GM15510 (cell line): ENCODE results near the gene FUT7.

Source experiments
- POLR2A ChIP-seq: IDR thresholded peaks from 3 replicates; pipeline ENCODE4 v1.6.1; 2011; ENCODE audit warnings: borderline replicate concordance; ENCODE audit not compliant: insufficient read length; ENCODE audit errors: extremely low read depth

The FUT7 gene

DNA sequence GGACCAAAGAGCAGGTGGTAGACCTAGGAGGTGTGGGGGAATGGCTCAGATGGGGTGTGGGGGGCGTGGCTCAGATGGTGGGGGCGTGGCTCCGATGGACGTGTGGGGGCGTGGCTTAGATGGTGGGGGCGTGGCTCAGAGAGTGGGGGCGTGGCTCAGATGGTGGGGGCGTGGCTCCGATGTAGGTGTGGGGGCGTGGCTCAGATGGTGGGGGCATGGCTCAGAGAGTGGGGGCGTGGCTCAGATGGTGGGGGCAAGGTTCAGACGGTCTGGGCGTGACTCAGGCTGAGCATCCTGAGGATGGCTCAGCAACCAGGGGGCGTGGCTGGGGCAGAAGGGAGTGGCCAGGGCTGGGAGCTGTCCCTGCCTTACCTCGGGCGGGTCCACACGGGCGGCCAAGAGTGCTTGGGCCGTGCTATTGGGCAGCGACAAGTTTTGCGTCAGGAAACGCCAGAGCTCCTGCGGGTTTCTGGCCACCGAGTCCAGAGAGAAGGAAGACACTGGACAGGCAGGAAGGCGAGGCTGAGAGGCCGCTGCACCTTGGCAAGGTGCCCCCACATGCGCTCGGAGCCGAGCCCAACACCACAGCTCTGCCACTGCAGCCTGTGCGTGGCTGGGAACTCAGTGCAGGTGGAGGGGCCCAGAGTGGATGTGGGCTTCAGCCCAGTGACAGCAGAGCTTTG, 9.8 kb downstream of the FUT7 start:
- no peak for TF ChIP-seq POLR2A

DNA sequence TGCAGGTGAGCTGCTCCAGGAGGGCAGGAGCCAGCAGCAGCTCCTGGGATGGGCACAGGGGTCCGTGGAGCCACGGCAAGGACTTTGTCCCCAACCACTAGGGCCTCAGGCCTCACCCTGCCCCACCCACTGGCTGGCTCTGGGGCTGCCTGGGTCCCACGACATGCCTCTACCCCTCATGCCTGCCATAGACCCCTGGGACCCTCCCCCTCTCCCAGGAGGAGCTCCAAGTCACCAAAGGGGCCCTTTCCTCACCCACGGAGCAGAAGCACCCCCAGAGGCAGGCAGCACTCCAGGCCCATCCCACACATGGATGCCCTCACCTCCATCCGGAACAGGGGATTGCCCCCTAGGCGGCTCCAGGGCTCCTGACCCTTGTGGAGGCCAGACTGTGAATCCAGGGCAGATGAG, 10.3 kb downstream of the FUT7 start:
- TF ChIP-seq POLR2A = no peak

DNA sequence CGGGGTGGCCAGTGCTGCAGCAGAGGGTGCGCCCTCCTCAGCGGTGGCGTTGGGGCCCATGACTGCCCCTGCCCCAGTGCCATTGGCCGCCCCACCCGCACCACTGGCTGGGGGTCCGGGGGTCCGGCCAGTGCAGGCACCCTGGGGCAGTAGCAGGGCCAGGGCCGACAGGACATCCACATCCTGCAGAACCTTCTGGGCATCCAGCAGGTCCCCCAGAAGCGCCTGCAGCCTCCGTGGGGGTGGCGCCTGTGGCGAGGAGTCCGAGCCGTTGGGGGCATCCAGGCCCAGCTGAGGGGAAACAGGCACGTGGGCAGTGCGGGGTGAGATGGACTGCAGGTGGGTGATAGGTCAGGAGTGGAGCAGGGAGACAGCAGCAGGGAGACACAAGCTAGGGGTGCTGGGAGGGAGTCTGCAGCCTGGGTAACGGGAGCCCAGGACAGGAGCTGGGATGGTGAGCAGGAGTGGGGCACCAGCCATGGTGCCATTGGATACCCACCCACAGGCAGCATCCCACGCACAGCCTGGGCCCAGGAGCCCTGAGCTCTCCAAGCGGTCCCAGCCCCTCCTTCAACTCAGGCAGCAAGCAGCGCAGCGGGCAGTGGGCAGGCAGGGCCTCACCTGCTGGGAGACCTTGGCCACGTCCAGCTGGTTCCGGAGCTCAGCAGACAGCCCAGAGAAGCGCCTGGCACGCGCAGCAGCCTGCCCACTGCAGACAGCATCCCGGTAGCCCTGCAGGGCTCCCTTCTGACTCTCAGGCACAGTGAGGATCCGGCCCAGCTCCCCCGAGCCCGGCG, 10.9 kb downstream of the FUT7 start:
- TF ChIP-seq POLR2A = no peak

DNA sequence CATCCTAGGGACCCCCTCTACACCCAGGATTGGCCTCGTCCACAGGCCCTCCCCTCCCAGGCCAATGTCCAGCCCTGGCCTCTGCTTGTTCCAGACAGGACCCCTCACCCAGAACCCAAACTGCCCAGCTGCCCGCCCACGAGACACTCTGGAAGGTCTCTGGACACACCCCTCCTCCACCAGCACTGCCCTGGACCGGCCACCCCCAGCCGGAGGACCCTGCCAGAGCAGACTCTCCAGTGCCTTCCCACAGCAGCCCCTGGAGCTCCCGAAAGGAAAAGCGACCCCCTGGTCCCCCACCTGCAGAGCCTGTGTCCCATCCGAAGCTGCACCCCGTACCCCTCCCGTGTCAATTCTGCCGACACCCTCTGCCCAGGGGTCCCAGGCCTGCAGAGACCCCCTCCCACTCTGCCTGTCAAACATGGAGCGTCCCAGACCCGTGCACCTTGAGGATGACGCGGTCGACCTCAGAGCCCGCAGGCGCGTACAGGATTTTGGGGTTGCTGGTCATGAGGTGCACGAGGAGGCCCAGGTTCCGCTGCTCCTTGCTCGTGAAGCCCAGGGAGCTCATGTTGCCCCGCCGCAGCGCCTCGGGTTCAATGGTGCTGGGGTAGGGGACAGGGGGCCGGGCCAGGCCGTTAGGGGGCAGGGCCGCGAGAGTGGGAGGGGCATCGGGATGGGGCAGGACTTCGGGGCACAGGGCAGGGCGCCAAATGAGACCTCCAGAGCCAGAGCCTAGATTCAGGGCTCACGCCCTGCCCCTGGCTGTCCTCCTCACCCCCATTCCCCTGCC, 11.8 kb downstream of the FUT7 start:
- TF ChIP-seq POLR2A = no peak

DNA sequence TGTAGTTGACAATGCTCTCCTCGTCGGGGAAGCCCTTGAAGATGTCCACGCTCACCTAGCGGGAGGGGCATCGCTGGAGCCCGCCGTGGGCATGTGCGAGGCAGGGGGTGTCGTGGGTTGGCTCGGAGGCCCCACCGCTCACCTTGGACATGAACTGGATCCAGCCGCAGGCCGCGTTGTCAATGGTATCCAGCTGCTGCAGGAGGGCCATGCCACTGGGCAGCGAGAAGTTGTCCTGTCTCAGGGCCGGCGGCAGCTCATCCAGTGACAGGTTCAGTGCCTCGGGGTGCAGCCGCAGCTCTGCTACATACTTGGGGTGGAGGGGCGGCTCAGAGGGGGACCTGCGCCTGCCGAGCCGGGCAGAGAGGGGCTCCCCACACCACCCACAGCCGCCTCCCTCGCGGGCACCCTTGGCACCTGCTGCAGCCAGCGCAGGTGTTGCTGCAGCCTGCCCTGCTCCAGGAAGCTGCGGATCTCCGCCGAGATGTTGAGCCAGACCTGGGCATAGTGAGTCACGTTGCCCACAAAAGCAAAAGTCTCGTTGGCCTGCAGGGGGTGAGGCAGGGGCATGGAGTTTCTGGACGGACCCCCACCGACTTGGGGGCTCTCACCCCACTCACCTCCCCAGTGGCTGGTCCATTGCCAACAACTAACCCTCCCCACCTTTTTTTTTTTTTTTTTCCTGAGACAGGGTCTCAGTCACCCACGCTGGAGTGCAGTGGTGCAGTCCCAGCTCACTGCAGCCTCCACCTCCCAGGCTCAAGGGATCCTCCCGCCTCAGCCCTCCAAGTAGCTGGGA, 12.9 kb downstream of the FUT7 start:
- no peak for TF ChIP-seq POLR2A

DNA sequence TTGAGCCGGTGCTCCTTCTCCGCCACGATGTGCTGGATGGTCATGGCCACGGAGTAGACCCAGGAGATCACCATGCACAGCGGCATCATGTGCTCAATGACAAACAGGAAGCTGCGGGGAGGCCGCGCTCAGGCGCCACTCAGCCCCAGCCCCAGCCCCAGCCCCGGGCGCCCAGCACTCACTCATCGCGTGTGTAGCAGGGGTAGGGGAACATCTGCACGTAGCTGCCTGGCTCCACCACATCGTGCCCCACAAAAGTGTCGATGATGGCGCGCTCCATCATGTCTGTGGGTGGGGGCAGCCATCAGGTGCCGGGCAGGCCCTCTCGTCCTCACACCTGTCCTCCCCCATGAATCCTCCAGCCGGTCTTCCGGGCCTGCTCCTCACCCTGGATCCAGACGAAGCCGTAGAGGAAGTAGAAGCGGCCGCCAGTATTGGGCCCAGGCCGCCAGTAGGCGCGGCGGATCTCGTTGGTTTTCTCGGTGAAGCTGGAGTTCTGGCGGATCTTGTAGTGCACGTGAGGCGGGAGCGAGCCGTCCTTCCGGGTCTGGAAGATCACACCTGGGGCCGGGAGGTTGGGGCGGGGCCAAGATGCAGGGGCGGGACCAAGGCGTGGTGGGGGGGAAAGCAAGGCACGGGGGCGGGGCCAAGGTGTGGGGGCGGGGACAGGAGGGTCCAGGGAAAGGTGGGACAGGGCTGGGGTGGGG, 13.9 kb downstream of the FUT7 start:
- no peak for TF ChIP-seq POLR2A

DNA sequence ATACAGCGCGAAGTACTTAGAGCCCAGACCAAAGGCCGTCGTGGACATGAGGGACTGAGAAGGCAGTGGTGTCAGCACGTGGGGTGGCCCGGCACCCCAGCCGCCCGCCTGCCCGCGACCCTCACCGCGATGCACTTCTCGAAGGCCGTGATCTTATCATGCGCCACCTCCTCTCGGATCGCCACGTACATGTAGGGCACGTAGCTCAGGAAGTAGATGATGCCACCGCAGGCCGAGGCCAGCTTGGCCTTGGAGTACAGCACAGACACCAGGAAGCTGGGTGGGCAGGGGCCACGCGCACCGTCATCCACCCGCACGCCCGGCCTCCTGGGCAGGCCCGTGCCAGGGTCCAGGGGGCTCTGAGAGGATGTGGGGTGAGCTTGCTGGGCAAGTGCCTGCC, 14.8 kb downstream of the FUT7 start:
- no peak for TF ChIP-seq POLR2A

DNA sequence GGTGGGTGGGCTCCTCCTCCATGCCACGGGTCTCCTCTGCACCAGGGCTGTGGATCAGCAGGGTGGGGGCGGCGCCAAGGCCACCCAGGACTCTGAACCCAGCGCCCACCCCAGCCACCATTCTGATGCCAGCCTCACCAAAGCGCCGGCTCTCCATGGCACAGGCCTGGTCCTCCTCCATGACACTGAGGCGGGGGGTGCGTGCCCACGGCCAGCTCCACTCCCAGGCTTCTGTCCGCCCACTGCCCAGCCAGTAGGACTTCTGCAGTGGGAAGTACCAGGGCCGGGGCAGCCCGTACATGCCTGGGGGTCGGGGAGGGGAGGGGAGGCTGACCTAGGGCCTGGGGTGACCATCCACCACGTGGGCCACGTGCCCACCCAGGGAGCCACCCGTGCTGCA, 15.5 kb downstream of the FUT7 start:
- TF ChIP-seq POLR2A = no peak

DNA sequence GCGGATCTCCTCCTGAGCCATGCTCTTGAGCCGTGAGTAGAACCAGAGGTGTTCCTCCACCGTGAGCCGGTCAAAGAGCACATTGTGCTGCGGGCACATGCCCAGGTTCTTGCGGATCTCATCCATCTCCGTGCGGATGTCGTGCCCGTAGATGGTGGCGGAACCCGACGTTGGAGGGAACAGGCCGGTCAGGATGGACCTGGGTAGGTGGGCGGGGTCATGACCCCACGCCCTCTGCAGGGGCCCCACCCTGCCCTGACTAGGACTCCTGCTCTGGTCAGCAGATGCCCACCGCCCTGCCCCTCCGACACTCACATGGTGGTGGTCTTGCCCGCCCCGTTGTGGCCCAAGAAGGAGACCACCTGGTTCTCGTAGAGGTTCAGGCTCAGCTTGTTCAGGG, 15.9 kb downstream of the FUT7 start:
- TF ChIP-seq POLR2A = no peak

DNA sequence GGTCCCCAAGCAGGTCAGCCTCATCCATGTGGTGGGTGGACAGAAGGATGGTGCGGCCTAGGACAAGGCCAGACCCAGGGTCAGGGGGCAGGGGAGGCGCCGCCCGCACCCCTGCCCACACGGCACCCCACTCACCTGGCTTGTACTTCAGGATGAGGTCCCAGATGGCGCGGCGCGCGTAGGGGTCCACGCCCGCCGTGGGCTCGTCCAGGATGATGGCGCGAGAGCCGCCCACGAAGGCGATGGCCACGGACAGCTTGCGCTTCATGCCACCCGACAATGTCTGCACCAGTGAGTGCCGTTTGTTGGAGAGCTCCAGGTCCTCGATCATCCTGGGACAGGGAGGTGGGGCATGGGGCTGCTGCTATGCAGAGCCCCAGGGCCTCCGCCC, 16.4 kb downstream of the FUT7 start:
- TF ChIP-seq POLR2A = no peak

DNA sequence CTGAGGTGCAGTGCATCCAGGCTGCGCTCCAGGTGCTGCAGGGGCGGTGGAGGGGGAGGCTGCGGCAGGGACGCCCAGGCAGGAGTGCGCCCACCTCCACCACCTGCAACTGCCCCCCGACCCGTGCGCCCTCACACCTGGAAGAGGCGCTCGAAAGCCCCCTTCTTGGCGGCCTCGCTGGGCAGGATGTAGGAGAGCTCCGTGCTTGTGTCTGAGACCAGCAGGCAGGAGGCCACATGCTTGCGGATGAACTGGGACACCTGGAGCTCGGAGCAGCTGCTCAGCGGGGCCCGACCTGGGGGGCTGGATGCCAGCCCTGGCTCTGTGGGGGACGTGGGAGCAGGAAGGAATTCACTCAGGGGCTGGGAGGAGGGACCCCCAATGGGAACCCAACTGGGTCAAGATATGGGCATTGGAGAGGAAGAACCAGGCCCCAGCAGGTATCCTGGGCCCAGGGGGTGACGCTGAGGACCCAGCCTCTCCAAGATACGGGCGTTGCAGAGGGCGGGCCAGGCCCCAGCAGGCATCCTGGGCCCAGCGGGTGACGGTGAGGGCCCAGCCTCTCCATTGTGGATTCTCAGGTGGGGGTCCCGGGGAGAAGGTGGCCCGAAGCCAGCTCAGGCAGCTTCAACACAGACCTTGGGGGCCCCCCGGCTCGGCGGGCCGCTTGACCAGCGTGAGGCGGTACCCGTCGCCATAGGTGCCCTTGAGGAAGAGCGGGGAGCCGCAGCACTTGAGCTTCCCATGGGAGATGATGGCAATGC, 16.9 kb downstream of the FUT7 start:
- TF ChIP-seq POLR2A = no peak

DNA sequence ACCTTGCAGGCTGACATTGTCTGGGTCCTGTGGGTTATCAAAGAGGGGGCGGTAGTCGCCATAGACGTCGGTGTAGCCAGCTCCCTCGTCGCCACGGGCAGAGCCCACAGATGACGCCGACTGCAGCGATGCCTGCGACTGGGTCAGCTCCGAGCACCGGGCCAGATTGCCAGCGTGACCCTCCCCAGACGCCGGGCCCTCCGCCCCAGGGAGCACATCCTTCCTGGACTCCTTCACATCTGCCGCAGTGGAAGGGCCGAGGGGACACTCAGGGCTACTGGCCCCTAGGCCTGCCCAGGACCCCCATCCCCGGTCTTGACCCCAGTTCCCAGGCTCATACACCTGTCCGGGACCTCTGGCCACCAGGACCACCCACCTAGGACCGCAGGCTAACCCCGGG, 17.7 kb downstream of the FUT7 start:
- no peak for TF ChIP-seq POLR2A

DNA sequence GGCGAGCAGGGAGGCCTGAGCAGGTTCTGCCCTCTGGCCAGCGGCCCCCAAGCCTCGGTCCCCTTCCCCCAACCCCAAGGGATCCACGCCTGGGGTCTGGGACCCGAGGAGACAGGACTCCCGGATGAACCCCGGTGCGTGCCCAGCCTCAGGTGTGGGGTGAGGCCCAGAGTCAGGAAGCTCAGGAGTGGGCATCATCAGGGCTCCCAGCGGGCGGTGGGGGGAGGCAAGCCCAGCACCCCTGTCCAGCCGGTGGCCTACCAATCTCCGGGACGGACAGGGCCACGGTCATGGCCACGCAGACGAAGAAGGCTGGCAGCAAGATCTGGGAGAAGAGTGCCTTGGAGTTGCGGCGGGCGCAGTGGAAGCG, 18.3 kb downstream of the FUT7 start:
- no peak for TF ChIP-seq POLR2A
